Measurements from ENCODE around the gene ATXN1.

GRCh38 chr6:16431106-16431505 is 330.2 kb downstream of the ATXN1 start:
- TF ChIP-seq POLR2A (IDR thresholded peaks at IDR 0.05) (no peak), CTCF (IDR thresholded peaks at IDR 0.05) (no peak), EP300 (IDR thresholded peaks at IDR 0.05) (no peak)
